K562 (cell line): Measurements from ENCODE around the gene PRRC2B. TPM values are rescaled to one million over a fixed set of nuclear protein-coding genes. Genes with fewer than 3 reads are reported as not detected.

ENCODE experiments used
- ATAC-seq: fragments of 200-7000 bp; cut with Tn5 transposase; 3 replicates; pipeline ENCODE4 v1.9.1; 2020; ENCODE audit warnings: moderate library complexity
- BruUV-seq: library from RNA; stranded (reverse); fragments of 400-500 nt; replicated peaks from 2 replicates; lab custom pipeline; 2021; lab: Mats Ljungman, UMichigan
- CTCF ChIA-PET: fragments of 300-600 bp; formaldehyde crosslinking; extraction: SDS; loops from one replicate; lab custom pipeline; 2021; ENCODE audit warnings: low intra/inter-chr PET ratio; lab: Yijun Ruan, JAX
- POLR2A ChIA-PET: fragments of 300-600, 350-650 bp; sonication (Branson Sonifier 250); formaldehyde crosslinking; extraction: SDS; loops from one replicate; lab custom pipeline; 2021; ENCODE audit warnings: antibody characterized with exemption, inconsistent platforms; lab: Yijun Ruan, JAX
- DNase-seq, 4 experiments: peaks; one replicate each; pipeline versions ENCODE4 v3.0.0 to v3.0.0-alpha.2; 2011 to 2018; ENCODE audit warnings: low spot score in 3 of 4, mixed read lengths in 3 of 4; ENCODE audit errors: extremely low read depth in 1 of 4
- FAIRE-seq: peaks from 2 replicates; lab custom pipeline; 2011; peaks lifted over from hg19 to GRCh38; lab: Jason Lieb, UNC
- H2AFZ ChIP-seq: 2 replicates; pipeline ENCODE4 v1.6.0; 2011; ENCODE audit warnings: low read depth, low read length, control low read depth, inconsistent platforms
- H3K27ac ChIP-seq: fragments of 200-600 bp; 3 replicates; pipeline ENCODE4 v1.8.0; 2011; ENCODE audit warnings: low read depth, mild to moderate bottlenecking, control low read depth, inconsistent platforms, low read length, moderate library complexity, mixed read lengths; ENCODE audit errors: extremely low read depth
- H3K27me3 ChIP-seq, 2 experiments: fragments of 300-600 bp in 1 of 2; 2 replicates in 1 of 2; 3 replicates in 1 of 2; pipeline versions ENCODE4 v1.6.0 to v1.8.0; 2011; ENCODE audit warnings: inconsistent platforms in 2 of 2, low read length in 2 of 2, mild to moderate bottlenecking in 1 of 2, mixed read lengths in 1 of 2, moderate library complexity in 1 of 2; ENCODE audit not compliant: control insufficient read depth in 2 of 2, insufficient read depth in 2 of 2
- H3K36me3 ChIP-seq: fragments of 300-600 bp; 3 replicates; pipeline ENCODE4 v1.8.0; 2011; ENCODE audit warnings: mild to moderate bottlenecking, low read length, inconsistent platforms; ENCODE audit not compliant: control insufficient read depth, insufficient read depth
- H3K4me1 ChIP-seq, 2 experiments: fragments of 200-600 bp in 1 of 2; replicated peaks in 1 of 2; 2 replicates in 1 of 2; 3 replicates in 1 of 2; pipeline versions ENCODE4 v1.5.1 to v1.8.0; 2011; ENCODE audit warnings: inconsistent platforms in 2 of 2, low read length in 2 of 2, mild to moderate bottlenecking in 1 of 2, mixed read lengths in 1 of 2, moderate library complexity in 1 of 2; ENCODE audit not compliant: control insufficient read depth in 2 of 2, insufficient read depth in 2 of 2
- H3K4me2 ChIP-seq: 2 replicates; pipeline ENCODE4 v1.6.1; 2011; ENCODE audit warnings: low read length, control low read depth, inconsistent platforms, mixed read lengths; ENCODE audit not compliant: insufficient read depth
- H3K4me3 ChIP-seq: fragments of 200-600 bp; sonication (generic), shearing (Covaris generic); 2 replicates; pipeline ENCODE4 v1.5.1; 2016; ENCODE audit warnings: control low read depth, inconsistent platforms
- H3K79me2 ChIP-seq: fragments of 200-600 bp; 3 replicates; pipeline ENCODE4 v1.8.0; 2011; ENCODE audit warnings: low read length, inconsistent platforms; ENCODE audit not compliant: control insufficient read depth, insufficient read depth
- H3K9ac ChIP-seq, 2 experiments: 2 replicates each; pipeline versions ENCODE4 v1.6.0 to v1.6.1; 2011; ENCODE audit warnings: low read depth in 2 of 2, low read length in 2 of 2, control low read depth in 1 of 2, inconsistent platforms in 1 of 2, mild to moderate bottlenecking in 1 of 2, mixed read lengths in 1 of 2; ENCODE audit not compliant: insufficient read depth in 1 of 2
- H3K9me1 ChIP-seq: one replicate; pipeline ENCODE4 v1.6.0; 2011; ENCODE audit warnings: inconsistent platforms, mild to moderate bottlenecking, low read length, moderate library complexity; ENCODE audit not compliant: control insufficient read depth, insufficient read depth
- H3K9me3 ChIP-seq: replicated peaks from 2 replicates; pipeline ENCODE4 v1.5.1; 2011; ENCODE audit warnings: low read depth, low read length, inconsistent platforms; ENCODE audit not compliant: control insufficient read depth, insufficient read depth
- H4K20me1 ChIP-seq: replicated peaks from 2 replicates; pipeline ENCODE4 v1.6.1; 2011; ENCODE audit warnings: low read length, inconsistent platforms, mixed read lengths; ENCODE audit not compliant: control insufficient read depth, insufficient read depth
- ATF4 ChIP-seq: fragments of 450-650 bp; formaldehyde crosslinking; IDR thresholded peaks from 2 replicates; pipeline ENCODE4 v1.4.0; 2022; ENCODE audit warnings: mild to moderate bottlenecking, moderate library complexity
- HDAC6 ChIP-seq: IDR thresholded peaks from 2 replicates; pipeline ENCODE4 v1.6.1; 2012; ENCODE audit warnings: low read depth, mild to moderate bottlenecking, control low read depth, inconsistent platforms, low read length, moderate library complexity
- POU5F1 ChIP-seq: fragments of 150-350 bp; IDR thresholded peaks from 2 replicates; pipeline ENCODE4 v1.6.1; 2014; ENCODE audit warnings: borderline replicate concordance, low read length, low read depth, mild to moderate bottlenecking; ENCODE audit not compliant: partially characterized antibody
- PTBP1 ChIP-seq: fragments of 200-400 bp; formaldehyde crosslinking; IDR thresholded peaks from 2 replicates; pipeline ENCODE4 v1.6.1; 2017; ENCODE audit warnings: low read depth, low read length
- TBL1XR1 ChIP-seq, 2 experiments: IDR thresholded peaks; 2 replicates each; pipeline ENCODE4 v1.6.1; 2012; ENCODE audit warnings: improper control_type of control experiment in 2 of 2, low read length in 2 of 2, mild to moderate bottlenecking in 1 of 2
- WHSC1 ChIP-seq: IDR thresholded peaks from one replicate; pipeline ENCODE4 v1.6.1; 2012; ENCODE audit warnings: low read length, control low read depth, inconsistent platforms
- WGBS: fragments of 100-300 bp; shearing (Covaris generic); methylation state at CpG from one replicate; pipeline ENCODE4 v1.1.6; 2016; ENCODE audit warnings: low coverage, mixed read lengths; ENCODE audit not compliant: insufficient coverage; ENCODE audit errors: missing lambda C conversion rate; 5-methylcytosine and 5-hydroxymethylcytosine counted together
- in situ Hi-C: fragments of 300-500 bp; cut with MboI; formaldehyde crosslinking; loops from 4 replicates; pipeline ENCODE4 v1.15.0; 2018; ENCODE audit warnings: inconsistent platforms, mixed read lengths
- intact Hi-C: fragments of 100-400 bp; cut with micrococcal nuclease; formaldehyde crosslinking; loops from 2 replicates; pipeline ENCODE4 v1.14.2; 2022
- polyA plus RNA-seq, 8 experiments: library from polyadenylated mRNA; depleted of rRNA in 4 of 8; stranded (reverse) in 5 of 8; unstranded in 3 of 8; fragments of >200 nt; fragmentation: Nextera tagmentation in 2 of 8; fragmentation: Illumina TruSeq in 1 of 8; extraction: Ambion mirVana in 2 of 8; extraction: Trizol in 1 of 8; gene quantifications; 2 replicates each; pipeline versions ENCODE4 v1.2.1 to v1.2.3, GENCODE V29; 2011 to 2014; ENCODE audit warnings: inconsistent platforms in 1 of 8, missing spikeins in 1 of 8
- total RNA-seq, 7 experiments: library from RNA; depleted of rRNA in 6 of 7; stranded (reverse); fragments of >200 nt in 6 of 7; fragmentation: Illumina TruSeq in 2 of 7; extraction: Trizol in 2 of 7; gene quantifications; 2 replicates each; pipeline versions ENCODE4 v1.2.1 to v1.2.3, GENCODE V29; 2011 to 2021; ENCODE audit warnings: low replicate concordance in 1 of 7
- TF ChIP-seq, protein P1 (sequence below): fragments of 450-650 bp; formaldehyde crosslinking; IDR thresholded peaks from 2 replicates; pipeline ENCODE4 v1.4.0; 2020; ENCODE audit warnings: mild to moderate bottlenecking, moderate library complexity
- TF ChIP-seq, protein P2 (sequence below), 2 experiments: fragments of 450-650 bp; conservative IDR thresholded peaks; 2 replicates each; pipeline ENCODE4 v1.6.1; 2017; ENCODE audit warnings: mild to moderate bottlenecking in 2 of 2, moderate library complexity in 2 of 2

Gene PRRC2B
- total and polyA plus RNA-seq, 9 of the 15 experiments (the other 6 are each of a cell fraction or from before 2014, with no cell fraction given), result 0.34 to 125 (median 30.9) TPM

- ATAC-seq (no peak), FAIRE-seq (no peak), DNase-seq (no peak)
- no TSS peak for BruUV-seq
- peaks cover 90% of the 10 kb centered on the region for H3K36me3 ChIP-seq
- no peak overlapping the region for H3K9ac ChIP-seq
- no peak overlapping the region for H3K4me2 ChIP-seq
- no peaks in the 10 kb centered on the region for H3K9me3 ChIP-seq
- in situ Hi-C loops (no loop called here), intact Hi-C loops (no loop called here)
- no peaks in the 10 kb centered on the region for H3K27me3 ChIP-seq
- WGBS, result 90% methylated on average over 3 of the region's 3 CpGs
- H3K9me1 ChIP-seq, result peaks cover 1% of the 10 kb centered on the region
- no peak overlapping the region for H3K27ac ChIP-seq
- H3K4me1 ChIP-seq, result no peaks in the 10 kb centered on the region
- TF ChIP-seq WHSC1 (no peak), HDAC6 (no peak), ATF4 (CRISPR knock-in tag) (no peak), PTBP1 (no peak), POU5F1 (no peak), TBL1XR1 (IDR thresholded peaks at IDR 0.05; ENCODE audit: low read length in 2 of 2) (no peak)
- TF ChIP-seq, protein P1, sequence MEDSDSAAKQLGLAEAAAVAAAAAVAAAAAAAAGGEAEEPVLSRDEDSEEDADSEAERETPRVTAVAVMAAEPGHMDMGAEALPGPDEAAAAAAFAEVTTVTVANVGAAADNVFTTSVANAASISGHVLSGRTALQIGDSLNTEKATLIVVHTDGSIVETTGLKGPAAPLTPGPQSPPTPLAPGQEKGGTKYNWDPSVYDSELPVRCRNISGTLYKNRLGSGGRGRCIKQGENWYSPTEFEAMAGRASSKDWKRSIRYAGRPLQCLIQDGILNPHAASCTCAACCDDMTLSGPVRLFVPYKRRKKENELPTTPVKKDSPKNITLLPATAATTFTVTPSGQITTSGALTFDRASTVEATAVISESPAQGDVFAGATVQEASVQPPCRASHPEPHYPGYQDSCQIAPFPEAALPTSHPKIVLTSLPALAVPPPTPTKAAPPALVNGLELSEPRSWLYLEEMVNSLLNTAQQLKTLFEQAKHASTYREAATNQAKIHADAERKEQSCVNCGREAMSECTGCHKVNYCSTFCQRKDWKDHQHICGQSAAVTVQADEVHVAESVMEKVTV (CRISPR knock-in tag), result no peak
- TF ChIP-seq, protein P2, sequence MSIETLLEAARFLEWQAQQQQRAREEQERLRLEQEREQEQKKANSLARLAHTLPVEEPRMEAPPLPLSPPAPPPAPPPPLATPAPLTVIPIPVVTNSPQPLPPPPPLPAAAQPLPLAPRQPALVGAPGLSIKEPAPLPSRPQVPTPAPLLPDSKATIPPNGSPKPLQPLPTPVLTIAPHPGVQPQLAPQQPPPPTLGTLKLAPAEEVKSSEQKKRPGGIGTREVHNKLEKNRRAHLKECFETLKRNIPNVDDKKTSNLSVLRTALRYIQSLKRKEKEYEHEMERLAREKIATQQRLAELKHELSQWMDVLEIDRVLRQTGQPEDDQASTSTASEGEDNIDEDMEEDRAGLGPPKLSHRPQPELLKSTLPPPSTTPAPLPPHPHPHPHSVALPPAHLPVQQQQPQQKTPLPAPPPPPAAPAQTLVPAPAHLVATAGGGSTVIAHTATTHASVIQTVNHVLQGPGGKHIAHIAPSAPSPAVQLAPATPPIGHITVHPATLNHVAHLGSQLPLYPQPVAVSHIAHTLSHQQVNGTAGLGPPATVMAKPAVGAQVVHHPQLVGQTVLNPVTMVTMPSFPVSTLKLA (conservative IDR thresholded peaks at IDR 0.05), result no peak
- CTCF ChIA-PET, result no interaction called here
- H3K4me3 ChIP-seq, result no peak overlapping the region
- H4K20me1 ChIP-seq, result no peaks in the 10 kb centered on the region; the same call in none of the 2 replicates
- H3K79me2 ChIP-seq, result peaks cover 20% of the 10 kb centered on the region; the same call in 2 of the 3 replicates
- POLR2A ChIA-PET, result interaction anchor here (1.0 to 1.1 kb wide), 2 partner anchors 11 to 15 kb away, joined by 3 read pairs; no protein-coding TSS in a partner anchor
- no peak overlapping the region for H2AFZ ChIP-seq
Observed at GRCh38 chr9:131448818-131449217, 54.9 kb downstream of the PRRC2B start.
